ENCODE results near the gene GALR2.

The GALR2 gene

GRCh38 chr17:76072148-76072858, 2.3 kb upstream of the GALR2 start, which contains the start of gene SRP68:
Gene SRP68 (minus strand): TSS chr17:76072517. CDS start chr17:76072491, 26 bp downstream.
- no peak for TF ChIP-seq CTCF (IDR thresholded peaks at IDR 0.05)
- H3K9ac ChIP-seq = peak within 1 kb of the TSS; percentile 37
- no peaks in the 10 kb centered on the region for H3K36me3 ChIP-seq (ENCODE audit: control insufficient read depth, insufficient read depth, low read length)
- H3K27me3 ChIP-seq (ENCODE audit: control insufficient read depth, insufficient read depth, low read length) = peaks cover 3% of the 10 kb centered on the region
- peaks cover 26% of the 10 kb centered on the region for H3K4me1 ChIP-seq
- peaks cover 15% of the 10 kb centered on the region for H3K79me2 ChIP-seq
- H3K9me3 ChIP-seq (ENCODE audit: control insufficient read depth, low read length) = no peaks in the 10 kb centered on the region
- peak within 1 kb of the TSS; percentile 89 for H3K4me3 ChIP-seq (ENCODE audit: low read depth, low read length)
- peak within 1 kb of the TSS; percentile 100 for H2AFZ ChIP-seq
- H3K4me2 ChIP-seq (ENCODE audit: low read length) = peak within 1 kb of the TSS; percentile 99
- peak within 1 kb of the TSS; percentile 43 for H3K27ac ChIP-seq

GRCh38 chr17:76075364-76076145, 974 bp downstream of the GALR2 start:
- TF ChIP-seq CTCF (IDR thresholded peaks at IDR 0.05) = no peak
- Histone ChIP-seq H3K4me2 (ENCODE audit: low read length) (peak overlapping the region; percentile 11), H3K27me3 (ENCODE audit: control insufficient read depth, insufficient read depth, low read length) (peaks cover 3% of the 10 kb centered on the region), H3K9ac (no peak overlapping the region), H2AFZ (no peak overlapping the region), H3K36me3 (ENCODE audit: control insufficient read depth, insufficient read depth, low read length) (no peaks in the 10 kb centered on the region), H3K27ac (no peak overlapping the region), H3K4me1 (peaks cover 40% of the 10 kb centered on the region), H3K9me3 (ENCODE audit: control insufficient read depth, low read length) (no peaks in the 10 kb centered on the region), H3K79me2 (peaks cover 10% of the 10 kb centered on the region), H3K4me3 (ENCODE audit: low read depth, low read length) (no peak overlapping the region)

GRCh38 chr17:76076146-76076764, 1.7 kb downstream of the GALR2 start:
- Histone ChIP-seq H3K9ac (no peak overlapping the region), H3K9me3 (ENCODE audit: control insufficient read depth, low read length) (no peaks in the 10 kb centered on the region), H3K79me2 (peaks cover 9% of the 10 kb centered on the region), H3K4me3 (ENCODE audit: low read depth, low read length) (no peak overlapping the region), H3K27ac (no peak overlapping the region), H3K4me1 (peaks cover 42% of the 10 kb centered on the region), H2AFZ (peak overlapping the region; percentile 17), H3K4me2 (ENCODE audit: low read length) (peak overlapping the region; percentile 35), H3K27me3 (ENCODE audit: control insufficient read depth, insufficient read depth, low read length) (peaks cover 3% of the 10 kb centered on the region), H3K36me3 (ENCODE audit: control insufficient read depth, insufficient read depth, low read length) (no peaks in the 10 kb centered on the region)
- no peak for TF ChIP-seq CTCF (IDR thresholded peaks at IDR 0.05)

GRCh38 chr17:76076765-76077583, 2.4 kb downstream of the GALR2 start:
- no peak overlapping the region for H3K4me3 ChIP-seq (ENCODE audit: low read depth, low read length)
- no peak overlapping the region for H3K9ac ChIP-seq
- no peak for TF ChIP-seq CTCF (IDR thresholded peaks at IDR 0.05)
- peaks cover 2% of the 10 kb centered on the region for H3K79me2 ChIP-seq
- peak overlapping the region; percentile 17 for H2AFZ ChIP-seq
- H3K4me1 ChIP-seq = peaks cover 42% of the 10 kb centered on the region
- peaks cover 3% of the 10 kb centered on the region for H3K27me3 ChIP-seq (ENCODE audit: control insufficient read depth, insufficient read depth, low read length)
- H3K27ac ChIP-seq = no peak overlapping the region
- H3K4me2 ChIP-seq (ENCODE audit: low read length) = peak overlapping the region; percentile 35
- H3K36me3 ChIP-seq (ENCODE audit: control insufficient read depth, insufficient read depth, low read length) = no peaks in the 10 kb centered on the region
- no peaks in the 10 kb centered on the region for H3K9me3 ChIP-seq (ENCODE audit: control insufficient read depth, low read length)

Data from parathyroid adenoma (tissue), 2 donors.